Activated B cell treated with CpG ODN at 0.5 μM for 24 hours (primary cell): ENCODE results near the gene CDC27. TPM values are rescaled to one million over a fixed set of nuclear protein-coding genes. Genes with fewer than 3 reads are reported as not detected.

Experiments used
- ATAC-seq: fragments of 200-7000 bp; cut with Tn5 transposase; one replicate; pipeline ENCODE4 v1.10.0; 2021; ENCODE audit warnings: low read depth, mild to moderate bottlenecking, moderate library complexity
- CTCF ChIA-PET: fragments of 350-600 bp; sonication (Branson Sonifier 250); formaldehyde crosslinking; loops from one replicate; lab custom pipeline; 2021; ENCODE audit warnings: antibody characterized with exemption; lab: Charles Lee
- POLR2A ChIA-PET: fragments of 350-600 bp; sonication (Branson Sonifier 250); formaldehyde crosslinking; loops from one replicate; lab custom pipeline; 2021; ENCODE audit warnings: antibody characterized with exemption; lab: Charles Lee
- DNase-seq: peaks from one replicate; pipeline ENCODE4 v3.0.0; 2022
- H3K27ac Mint-ChIP-seq: one replicate; pipeline ENCODE4 v1.8.0; 2020; ENCODE audit warnings: mixed read lengths
- H3K27me3 Mint-ChIP-seq: one replicate; pipeline ENCODE4 v1.8.0; 2021; ENCODE audit warnings: mixed read lengths
- H3K36me3 Mint-ChIP-seq: one replicate; pipeline ENCODE4 v1.8.0; 2021; ENCODE audit warnings: low read depth, mixed read lengths
- H3K4me1 Mint-ChIP-seq: one replicate; pipeline ENCODE4 v1.8.0; 2021; ENCODE audit warnings: mixed read lengths
- H3K4me3 Mint-ChIP-seq: one replicate; pipeline ENCODE4 v1.8.0; 2020; ENCODE audit warnings: mild to moderate bottlenecking, mixed read lengths
- H3K9me3 Mint-ChIP-seq: one replicate; pipeline ENCODE4 v1.8.0; 2020; ENCODE audit warnings: mixed read lengths
- intact Hi-C: fragments of 100-400 bp; cut with micrococcal nuclease; formaldehyde crosslinking; loops from one replicate; pipeline ENCODE4 v1.15.1; 2024
- total RNA-seq: library from RNA; stranded (reverse); gene quantifications from 2 replicates; pipeline ENCODE4 v1.2.3, GENCODE V29; 2022
- TF ChIP-seq, protein P1 (sequence below): fragments of 200-600 bp; IDR thresholded peaks from one replicate; pipeline ENCODE4 v1.8.0; 2022; ENCODE audit warnings: antibody characterized with exemption, mild to moderate bottlenecking

CDC27 gene
- total RNA-seq, 1 donor from 2014 or later = 72.5 TPM

GRCh38 chr17:47096343-47096742, 92.8 kb downstream of the CDC27 start:
- Mint-ChIP-seq H3K4me1 (peaks cover 68% of the 10 kb centered on the region), H3K4me3 (no peak overlapping the region), H3K9me3 (no peaks in the 10 kb centered on the region), H3K36me3 (peaks cover 12% of the 10 kb centered on the region), H3K27ac (peak overlapping the region; percentile 83), H3K27me3 (no peaks in the 10 kb centered on the region)
- ATAC-seq = no peak
- TF ChIP-seq, protein P1, sequence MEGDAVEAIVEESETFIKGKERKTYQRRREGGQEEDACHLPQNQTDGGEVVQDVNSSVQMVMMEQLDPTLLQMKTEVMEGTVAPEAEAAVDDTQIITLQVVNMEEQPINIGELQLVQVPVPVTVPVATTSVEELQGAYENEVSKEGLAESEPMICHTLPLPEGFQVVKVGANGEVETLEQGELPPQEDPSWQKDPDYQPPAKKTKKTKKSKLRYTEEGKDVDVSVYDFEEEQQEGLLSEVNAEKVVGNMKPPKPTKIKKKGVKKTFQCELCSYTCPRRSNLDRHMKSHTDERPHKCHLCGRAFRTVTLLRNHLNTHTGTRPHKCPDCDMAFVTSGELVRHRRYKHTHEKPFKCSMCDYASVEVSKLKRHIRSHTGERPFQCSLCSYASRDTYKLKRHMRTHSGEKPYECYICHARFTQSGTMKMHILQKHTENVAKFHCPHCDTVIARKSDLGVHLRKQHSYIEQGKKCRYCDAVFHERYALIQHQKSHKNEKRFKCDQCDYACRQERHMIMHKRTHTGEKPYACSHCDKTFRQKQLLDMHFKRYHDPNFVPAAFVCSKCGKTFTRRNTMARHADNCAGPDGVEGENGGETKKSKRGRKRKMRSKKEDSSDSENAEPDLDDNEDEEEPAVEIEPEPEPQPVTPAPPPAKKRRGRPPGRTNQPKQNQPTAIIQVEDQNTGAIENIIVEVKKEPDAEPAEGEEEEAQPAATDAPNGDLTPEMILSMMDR = no peak
- ChIA-PET POLR2A (interaction anchor here (0.7 to 0.8 kb wide), 2 partner anchors 111 to 228 kb away, joined by 3 to 8 read pairs; no protein-coding TSS in a partner anchor), CTCF (no interaction called here)
- intact Hi-C loops = no loop called here
- DNase-seq = no peak

- peak overlapping the region; percentile 61 for H3K27ac Mint-ChIP-seq
- ChIA-PET CTCF (no interaction called here), POLR2A (no interaction called here)
- peaks cover 10% of the 10 kb centered on the region for H3K36me3 Mint-ChIP-seq
- no peak overlapping the region for H3K4me3 Mint-ChIP-seq
- DNase-seq (no peak), ATAC-seq (no peak)
- H3K27me3 Mint-ChIP-seq = no peaks in the 10 kb centered on the region
- H3K4me1 Mint-ChIP-seq = peaks cover 74% of the 10 kb centered on the region
- no peaks in the 10 kb centered on the region for H3K9me3 Mint-ChIP-seq
- intact Hi-C loops = no loop called here
- TF ChIP-seq, protein P1 = no peak
Observed at GRCh38 chr17:47095268-47095667, 93.8 kb downstream of the CDC27 start.

DNA sequence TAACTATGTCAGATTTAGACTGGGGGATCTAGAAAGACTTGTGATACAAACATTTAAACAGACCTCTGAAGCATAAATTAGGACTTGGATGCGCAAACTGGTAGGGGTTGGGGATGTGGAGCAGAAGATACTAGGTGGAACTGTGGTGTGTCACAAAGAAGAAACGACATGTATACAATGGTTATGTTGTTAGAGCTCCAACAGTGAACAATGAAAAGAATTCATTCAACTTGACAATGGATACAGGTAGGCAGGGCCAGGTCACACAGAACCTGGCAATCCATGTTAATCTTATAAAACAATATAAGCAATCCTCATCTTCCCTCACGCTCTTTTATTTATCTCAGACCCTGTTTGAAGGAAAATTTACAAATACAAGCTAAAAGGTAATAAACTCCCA, 102.0 kb downstream of the CDC27 start:
- intact Hi-C loops = no loop called here
- Mint-ChIP-seq H3K4me3 (no peak overlapping the region), H3K27ac (no peak overlapping the region), H3K27me3 (no peaks in the 10 kb centered on the region), H3K4me1 (peaks cover 46% of the 10 kb centered on the region), H3K36me3 (peaks cover 2% of the 10 kb centered on the region), H3K9me3 (no peaks in the 10 kb centered on the region)
- TF ChIP-seq, protein P1 = no peak
- DNase-seq (no peak), ATAC-seq (no peak)
- ChIA-PET CTCF (no interaction called here), POLR2A (no interaction called here)

GRCh38 chr17:47085736-47086135, 103.4 kb downstream of the CDC27 start:
- no peak overlapping the region for H3K27ac Mint-ChIP-seq
- peaks cover 9% of the 10 kb centered on the region for H3K36me3 Mint-ChIP-seq
- CTCF ChIA-PET = no interaction called here
- no peak for DNase-seq
- no peak for ATAC-seq
- no peaks in the 10 kb centered on the region for H3K27me3 Mint-ChIP-seq
- H3K9me3 Mint-ChIP-seq = no peaks in the 10 kb centered on the region
- intact Hi-C loops = no loop called here
- no peak overlapping the region for H3K4me3 Mint-ChIP-seq
- peaks cover 32% of the 10 kb centered on the region for H3K4me1 Mint-ChIP-seq
- TF ChIP-seq, protein P1 = no peak
- POLR2A ChIA-PET = no interaction called here

DNA sequence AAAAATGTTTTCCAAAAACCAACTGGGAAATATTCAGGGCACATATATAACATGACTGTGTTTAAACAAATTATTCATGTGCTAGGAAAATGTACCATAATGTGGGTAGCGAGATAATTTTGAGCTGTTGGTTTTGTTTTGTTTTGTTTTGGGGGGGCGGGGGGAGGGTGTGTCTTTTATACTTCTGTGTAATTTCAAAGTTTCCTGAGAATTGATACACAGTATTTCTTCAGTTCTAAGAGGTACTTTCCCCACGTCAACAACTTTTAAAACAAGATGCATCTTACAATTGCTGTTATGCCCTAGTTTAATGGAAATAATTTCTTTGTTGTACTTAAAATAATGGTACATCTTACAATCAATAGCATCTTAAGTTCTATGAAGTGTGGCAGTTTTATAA, 110.3 kb downstream of the CDC27 start:
- Mint-ChIP-seq H3K27ac (no peak overlapping the region), H3K27me3 (no peaks in the 10 kb centered on the region), H3K4me1 (peaks cover 4% of the 10 kb centered on the region), H3K4me3 (no peak overlapping the region), H3K36me3 (peaks cover 17% of the 10 kb centered on the region), H3K9me3 (no peaks in the 10 kb centered on the region)
- POLR2A ChIA-PET = no interaction called here
- no peak for DNase-seq
- ATAC-seq = no peak
- CTCF ChIA-PET = no interaction called here
- intact Hi-C loops = no loop called here
- TF ChIP-seq, protein P1 = no peak
